Natural killer cell (primary cell): ENCODE data around the gene GAGE12J. TPM values are rescaled to one million over a fixed set of nuclear protein-coding genes. Genes with fewer than 3 reads are reported as not detected.

ENCODE experiments used
- ATAC-seq, 3 donors: fragments of 150-1000 bp in 2 of 3; fragments of 200-7000 bp in 1 of 3; cut with Tn5 transposase; 1 replicate in 1 of 3; 2 replicates in 2 of 3; pipeline ENCODE4 v1.10.0; 2021; ENCODE audit warnings: mild to moderate bottlenecking in 2 of 3, moderate library complexity in 2 of 3
- DNase-seq, 2 donors: peaks; one replicate each; pipeline versions ENCODE4 v3.0.0 to v3.0.0-alpha.2; 2013 to 2021; ENCODE audit warnings: mixed read lengths in 1 of 2
- H3K27ac ChIP-seq: one replicate; pipeline ENCODE4 v1.5.1; 2013; ENCODE audit warnings: mild to moderate bottlenecking, low read length
- H3K27me3 ChIP-seq: one replicate; pipeline ENCODE4 v1.6.1; 2013; ENCODE audit warnings: low read length; ENCODE audit not compliant: control insufficient read depth, insufficient read depth
- H3K36me3 ChIP-seq: one replicate; pipeline ENCODE4 v1.6.1; 2013; ENCODE audit warnings: low read length; ENCODE audit not compliant: control insufficient read depth, insufficient read depth
- H3K4me1 ChIP-seq: one replicate; pipeline ENCODE4 v1.6.1; 2013; ENCODE audit warnings: low read length; ENCODE audit not compliant: control insufficient read depth, insufficient read depth
- H3K4me3 ChIP-seq: one replicate; pipeline ENCODE4 v1.5.1; 2013; ENCODE audit warnings: low read length
- H3K9me3 ChIP-seq: one replicate; pipeline ENCODE4 v1.6.1; 2013; ENCODE audit warnings: low read length; ENCODE audit not compliant: control insufficient read depth, insufficient read depth
- H3K27ac Mint-ChIP-seq, 2 donors: one replicate each; pipeline ENCODE4 v1.8.0; 2022; ENCODE audit warnings: mild to moderate bottlenecking in 2 of 2, mixed read lengths in 2 of 2, moderate library complexity in 1 of 2
- H3K27me3 Mint-ChIP-seq, 2 donors: one replicate each; pipeline ENCODE4 v1.8.0; 2022; ENCODE audit warnings: low read depth in 2 of 2, mixed read lengths in 2 of 2
- H3K36me3 Mint-ChIP-seq: one replicate; pipeline ENCODE4 v1.8.0; 2022; ENCODE audit warnings: mixed read lengths
- H3K4me1 Mint-ChIP-seq, 2 donors: one replicate each; pipeline ENCODE4 v1.8.0; 2022; ENCODE audit warnings: mixed read lengths in 2 of 2
- H3K4me3 Mint-ChIP-seq: one replicate; pipeline ENCODE4 v1.8.0; 2022; ENCODE audit warnings: mild to moderate bottlenecking, moderate library complexity, mixed read lengths
- H3K9me3 Mint-ChIP-seq, 2 donors: one replicate each; pipeline ENCODE4 v1.8.0; 2022; ENCODE audit warnings: mixed read lengths in 2 of 2
- WGBS: methylation state at CpG from one replicate; pipeline ENCODE4 v1.1.7; 2013; ENCODE audit warnings: missing lambda C conversion rate; ENCODE audit not compliant: insufficient coverage; 5-methylcytosine and 5-hydroxymethylcytosine counted together
- intact Hi-C: fragments of 100-400 bp; cut with micrococcal nuclease; formaldehyde crosslinking; loops from one replicate; pipeline ENCODE4 v1.14.2; 2022
- total RNA-seq, 4 donors: library from RNA; stranded (reverse); fragments of 120-200 nt in 1 of 4; gene quantifications; one replicate each; pipeline versions ENCODE4 v1.2.3 to v1.2.4, GENCODE V29; 2013 to 2022
- TF ChIP-seq, protein P1 (sequence below): fragments of 200-600 bp; IDR thresholded peaks from one replicate; pipeline ENCODE4 v1.8.0; 2022; ENCODE audit warnings: antibody characterized with exemption

The GAGE12J gene
- total RNA-seq, 3 donors from 2014 or later (not counting 1 experiment from before 2014, with no cell fraction given): not detected

DNA sequence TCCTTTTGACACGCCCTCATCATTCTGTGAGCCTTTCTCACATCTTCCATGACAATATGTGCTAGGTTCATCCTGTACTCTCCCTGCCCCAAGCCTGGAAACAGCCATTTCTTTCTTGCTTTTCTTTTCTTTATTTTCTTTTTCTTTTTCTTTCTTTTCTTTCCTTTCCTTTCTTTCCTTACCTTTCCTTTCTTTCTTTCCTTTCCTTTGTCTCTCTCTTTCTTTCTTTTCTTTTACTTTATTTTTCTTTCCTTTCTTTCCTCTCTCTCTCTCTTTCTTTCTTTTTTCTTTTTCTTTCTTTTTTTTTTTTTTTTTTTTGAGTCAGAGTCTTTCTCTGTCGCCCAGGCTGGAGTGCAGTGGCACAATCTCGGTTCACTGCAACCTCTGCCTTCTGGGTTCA, 37.6 kb upstream of the GAGE12J start:
- no peaks in the 10 kb centered on the region for H3K27me3 Mint-ChIP-seq
- intact Hi-C loops: no loop called here
- WGBS: 97% methylated on average over 3 of the region's 3 CpGs
- H3K36me3 ChIP-seq: no peaks in the 10 kb centered on the region
- peaks cover 4% of the 10 kb centered on the region for H3K4me1 ChIP-seq
- H3K4me1 Mint-ChIP-seq: peaks cover 12 to 13% of the 10 kb centered on the region in 2 donors
- no peak for DNase-seq
- H3K4me3 ChIP-seq: no peak overlapping the region
- no peak overlapping the region for H3K4me3 Mint-ChIP-seq
- no peak overlapping the region for H3K27ac Mint-ChIP-seq
- no peak overlapping the region for H3K27ac ChIP-seq
- no peaks in the 10 kb centered on the region for H3K9me3 ChIP-seq
- no peaks in the 10 kb centered on the region for H3K36me3 Mint-ChIP-seq
- H3K9me3 Mint-ChIP-seq: no peaks in the 10 kb centered on the region
- no peaks in the 10 kb centered on the region for H3K27me3 ChIP-seq
- TF ChIP-seq, protein P1, sequence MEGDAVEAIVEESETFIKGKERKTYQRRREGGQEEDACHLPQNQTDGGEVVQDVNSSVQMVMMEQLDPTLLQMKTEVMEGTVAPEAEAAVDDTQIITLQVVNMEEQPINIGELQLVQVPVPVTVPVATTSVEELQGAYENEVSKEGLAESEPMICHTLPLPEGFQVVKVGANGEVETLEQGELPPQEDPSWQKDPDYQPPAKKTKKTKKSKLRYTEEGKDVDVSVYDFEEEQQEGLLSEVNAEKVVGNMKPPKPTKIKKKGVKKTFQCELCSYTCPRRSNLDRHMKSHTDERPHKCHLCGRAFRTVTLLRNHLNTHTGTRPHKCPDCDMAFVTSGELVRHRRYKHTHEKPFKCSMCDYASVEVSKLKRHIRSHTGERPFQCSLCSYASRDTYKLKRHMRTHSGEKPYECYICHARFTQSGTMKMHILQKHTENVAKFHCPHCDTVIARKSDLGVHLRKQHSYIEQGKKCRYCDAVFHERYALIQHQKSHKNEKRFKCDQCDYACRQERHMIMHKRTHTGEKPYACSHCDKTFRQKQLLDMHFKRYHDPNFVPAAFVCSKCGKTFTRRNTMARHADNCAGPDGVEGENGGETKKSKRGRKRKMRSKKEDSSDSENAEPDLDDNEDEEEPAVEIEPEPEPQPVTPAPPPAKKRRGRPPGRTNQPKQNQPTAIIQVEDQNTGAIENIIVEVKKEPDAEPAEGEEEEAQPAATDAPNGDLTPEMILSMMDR: no peak
- ATAC-seq: no peak

DNA sequence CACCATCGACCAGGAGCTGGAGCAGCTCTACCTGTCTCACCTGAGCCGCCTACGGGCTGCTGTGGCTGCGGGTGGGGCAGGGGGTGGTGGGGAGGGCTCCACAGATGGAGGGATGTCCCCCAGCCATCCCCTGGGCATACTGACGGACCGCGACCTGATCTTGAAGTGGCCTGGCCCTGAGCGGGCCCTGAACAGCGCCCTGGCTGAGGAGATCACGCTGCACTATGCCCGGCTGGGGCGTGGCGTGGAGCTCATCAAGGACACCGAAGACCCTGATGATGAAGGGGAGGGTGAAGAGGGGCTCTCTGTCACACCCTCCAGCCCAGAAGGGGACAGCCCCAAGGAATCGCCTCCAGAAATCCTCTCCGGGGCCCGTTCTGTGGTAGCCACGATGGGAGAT, 35.7 kb upstream of the GAGE12J start:
- Mint-ChIP-seq H3K27me3 (peaks cover 0 to under 1% of the 10 kb centered on the region in 2 donors), H3K4me3 (no peak overlapping the region), H3K9me3 (no peaks in the 10 kb centered on the region), H3K27ac (no peak overlapping the region), H3K4me1 (peaks cover 12 to 13% of the 10 kb centered on the region in 2 donors), H3K36me3 (no peaks in the 10 kb centered on the region)
- Histone ChIP-seq H3K4me3 (no peak overlapping the region), H3K4me1 (peaks cover 4% of the 10 kb centered on the region), H3K36me3 (no peaks in the 10 kb centered on the region), H3K27me3 (no peaks in the 10 kb centered on the region), H3K9me3 (no peaks in the 10 kb centered on the region), H3K27ac (no peak overlapping the region)
- TF ChIP-seq, protein P1: no peak
- DNase-seq (no peak), ATAC-seq (no peak)
- WGBS: 95% methylated on average over 18 of the region's 18 CpGs
- intact Hi-C loops: no loop called here

DNA sequence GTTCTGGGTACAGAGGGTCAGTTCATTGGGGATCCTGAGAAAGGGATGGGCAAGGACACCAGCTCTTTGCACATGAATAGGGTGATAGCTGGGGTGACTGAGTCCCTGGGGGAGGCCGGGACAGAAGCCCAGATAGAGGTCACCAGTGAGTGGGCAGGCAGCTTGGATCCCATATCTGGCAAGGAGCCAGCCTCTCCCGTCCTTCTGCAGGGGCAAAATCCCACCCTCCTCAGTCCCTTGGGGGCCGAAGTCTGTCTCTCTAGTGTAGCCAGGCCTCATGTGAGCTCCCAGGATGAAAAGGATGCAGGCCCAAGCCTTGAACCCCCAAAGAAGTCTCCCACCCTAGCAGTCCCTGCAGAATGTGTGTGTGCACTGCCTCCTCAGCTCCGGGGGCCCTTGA, 35.3 kb upstream of the GAGE12J start:
- peaks cover 4% of the 10 kb centered on the region for H3K4me1 ChIP-seq

More for the DNA sequence above, 35.3 kb upstream of the GAGE12J start:
- DNase-seq: no peak
- WGBS: 84% methylated on average over 4 of the region's 4 CpGs
- Mint-ChIP-seq H3K4me3 (no peak overlapping the region), H3K9me3 (no peaks in the 10 kb centered on the region), H3K27ac (no peak overlapping the region), H3K4me1 (peaks cover 13% of the 10 kb centered on the region in 2 donors), H3K27me3 (peaks cover 2 to 3% of the 10 kb centered on the region in 2 donors), H3K36me3 (no peaks in the 10 kb centered on the region)
- Histone ChIP-seq H3K4me3 (no peak overlapping the region), H3K27ac (no peak overlapping the region), H3K27me3 (no peaks in the 10 kb centered on the region), H3K36me3 (no peaks in the 10 kb centered on the region), H3K9me3 (no peaks in the 10 kb centered on the region)
- TF ChIP-seq, protein P1: no peak
- ATAC-seq: no peak
- intact Hi-C loops: no loop called here
